Karpas-422 (cell line): ENCODE results near the gene PPP1CC. TPM values are rescaled to one million over a fixed set of nuclear protein-coding genes. Genes with fewer than 3 reads are reported as not detected.

Experiments
- DNase-seq: peaks from one replicate; pipeline ENCODE4 v3.0.0-alpha.2; 2015
- H2AFZ ChIP-seq: fragments of 200-600 bp; sonication (generic); 2 replicates; pipeline ENCODE4 v1.6.1; 2014; ENCODE audit warnings: antibody characterized with exemption, low read length, mixed read lengths
- H3K27ac ChIP-seq: fragments of 200-600 bp; sonication (generic); 2 replicates; pipeline ENCODE4 v1.5.1; 2014; ENCODE audit warnings: mild to moderate bottlenecking, low read length, moderate library complexity
- H3K27me3 ChIP-seq: fragments of 200-600 bp; sonication (generic); 2 replicates; pipeline ENCODE4 v1.6.1; 2014; ENCODE audit warnings: low read length, mixed read lengths
- H3K36me3 ChIP-seq: fragments of 200-600 bp; sonication (generic); 2 replicates; pipeline ENCODE4 v1.6.1; 2014; ENCODE audit warnings: low read length, mixed read lengths; ENCODE audit not compliant: insufficient read depth
- H3K4me1 ChIP-seq: fragments of 200-600 bp; sonication (generic); 2 replicates; pipeline ENCODE4 v1.6.1; 2014; ENCODE audit warnings: mild to moderate bottlenecking, low read length, mixed read lengths
- H3K4me2 ChIP-seq: fragments of 200-600 bp; sonication (generic); 2 replicates; pipeline ENCODE4 v1.6.1; 2014; ENCODE audit warnings: low read length, low read depth, mild to moderate bottlenecking; ENCODE audit not compliant: poor library complexity, severe bottlenecking
- H3K4me3 ChIP-seq: fragments of 200-600 bp; sonication (generic); 2 replicates; pipeline ENCODE4 v1.5.1; 2014; ENCODE audit warnings: mild to moderate bottlenecking, antibody characterized with exemption, low read length, mixed read lengths
- H3K79me2 ChIP-seq: fragments of 200-600 bp; sonication (generic); 2 replicates; pipeline ENCODE4 v1.6.1; 2014; ENCODE audit warnings: mild to moderate bottlenecking, low read length, mixed read lengths
- H3K9ac ChIP-seq: fragments of 200-600 bp; sonication (generic); 2 replicates; pipeline ENCODE4 v1.6.0; 2014; ENCODE audit warnings: low read length
- H3K9me2 ChIP-seq: fragments of 200-600 bp; sonication (generic), shearing (Covaris generic); replicated peaks from 2 replicates; pipeline ENCODE4 v1.6.0; 2014; ENCODE audit warnings: mild to moderate bottlenecking, low read length, moderate library complexity; ENCODE audit not compliant: insufficient read depth
- H3K9me3 ChIP-seq: fragments of 300-700, 200-600 bp; sonication (generic); 2 replicates; pipeline ENCODE4 v1.6.1; 2014; ENCODE audit warnings: low read length, mixed read lengths
- H4K20me1 ChIP-seq: fragments of 200-600 bp; sonication (generic); 2 replicates; pipeline ENCODE4 v1.6.1; 2014; ENCODE audit warnings: mild to moderate bottlenecking, antibody characterized with exemption, low read length, low read depth; ENCODE audit not compliant: insufficient read depth
- total RNA-seq: library from RNA; depleted of rRNA; stranded (reverse); fragments of >200 nt; shearing (Covaris generic); gene quantifications from 2 replicates; pipeline ENCODE4 v1.2.3, GENCODE V29; 2014; ENCODE audit warnings: low replicate concordance; rRNA removed

PPP1CC gene
- total RNA-seq, result 128 and 248 TPM in 2 replicates

GRCh38 chr12:110742718-110743570 lies at the start of gene PPP1CC:
TSS of gene PPP1CC (minus strand) at chr12:110742891. CDS start at chr12:110742707, 184 bp downstream.
- Histone ChIP-seq H2AFZ (peak within 1 kb of the TSS; percentile 98), H3K79me2 (peaks cover 47% of the 10 kb centered on the region), H4K20me1 (peaks cover 41% of the 10 kb centered on the region), H3K36me3 (peaks cover 13% of the 10 kb centered on the region; the same call in 1 of the 2 replicates), H3K4me3 (peak within 1 kb of the TSS; percentile 84), H3K9me3 (no peaks in the 10 kb centered on the region), H3K27ac (peak within 1 kb of the TSS; percentile 76), H3K4me2 (peak within 1 kb of the TSS; percentile 97), H3K9me2 (no peaks in the 10 kb centered on the region), H3K27me3 (no peaks in the 10 kb centered on the region), H3K4me1 (peaks cover 42% of the 10 kb centered on the region), H3K9ac (peak within 1 kb of the TSS; percentile 94)
- peak; percentile 98 for DNase-seq

GRCh38 chr12:110791589-110791988 lies 48.9 kb upstream of the PPP1CC start:
- no peaks in the 10 kb centered on the region for H3K4me1 ChIP-seq
- H3K4me2 ChIP-seq, result no peak overlapping the region
- no peaks in the 10 kb centered on the region for H3K79me2 ChIP-seq
- H2AFZ ChIP-seq, result no peak overlapping the region
- no peaks in the 10 kb centered on the region for H4K20me1 ChIP-seq
- H3K27me3 ChIP-seq, result no peaks in the 10 kb centered on the region
- H3K4me3 ChIP-seq, result no peak overlapping the region
- no peak overlapping the region for H3K27ac ChIP-seq
- H3K9me2 ChIP-seq, result no peaks in the 10 kb centered on the region
- no peak for DNase-seq
- H3K36me3 ChIP-seq, result no peaks in the 10 kb centered on the region
- H3K9me3 ChIP-seq, result no peaks in the 10 kb centered on the region
- H3K9ac ChIP-seq, result no peak overlapping the region

GRCh38 chr12:110790301-110790700 lies 47.6 kb upstream of the PPP1CC start:
- H3K27ac ChIP-seq, result no peak overlapping the region

GRCh38 chr12:110786012-110786411 lies 43.3 kb upstream of the PPP1CC start:
- Histone ChIP-seq H3K4me3 (no peak overlapping the region), H3K9ac (no peak overlapping the region), H4K20me1 (no peaks in the 10 kb centered on the region), H3K79me2 (no peaks in the 10 kb centered on the region), H3K4me2 (no peak overlapping the region), H3K9me2 (no peaks in the 10 kb centered on the region), H3K27ac (no peak overlapping the region), H2AFZ (no peak overlapping the region), H3K27me3 (no peaks in the 10 kb centered on the region), H3K9me3 (no peaks in the 10 kb centered on the region), H3K36me3 (no peaks in the 10 kb centered on the region), H3K4me1 (peaks cover 5% of the 10 kb centered on the region)
- no peak for DNase-seq

More at GRCh38 chr12:110790301-110790700, 47.6 kb upstream of the PPP1CC start:
- no peak for DNase-seq
- Histone ChIP-seq H3K4me1 (no peaks in the 10 kb centered on the region), H3K79me2 (no peaks in the 10 kb centered on the region), H3K4me2 (no peak overlapping the region), H2AFZ (no peak overlapping the region), H3K27me3 (no peaks in the 10 kb centered on the region), H3K9ac (no peak overlapping the region), H3K9me2 (no peaks in the 10 kb centered on the region), H3K4me3 (no peak overlapping the region), H3K36me3 (no peaks in the 10 kb centered on the region), H4K20me1 (no peaks in the 10 kb centered on the region), H3K9me3 (no peaks in the 10 kb centered on the region)

- H3K9ac ChIP-seq, result no peak overlapping the region
- H3K27me3 ChIP-seq, result no peaks in the 10 kb centered on the region
- H3K4me3 ChIP-seq, result no peak overlapping the region
- H3K4me2 ChIP-seq, result no peak overlapping the region
- no peaks in the 10 kb centered on the region for H3K36me3 ChIP-seq
- no peak overlapping the region for H3K27ac ChIP-seq
- no peak for DNase-seq
- H3K9me2 ChIP-seq, result no peaks in the 10 kb centered on the region
- no peaks in the 10 kb centered on the region for H4K20me1 ChIP-seq
- H3K4me1 ChIP-seq, result peaks cover 5% of the 10 kb centered on the region
- H3K79me2 ChIP-seq, result no peaks in the 10 kb centered on the region
- H3K9me3 ChIP-seq, result no peaks in the 10 kb centered on the region
- no peak overlapping the region for H2AFZ ChIP-seq
Observed at GRCh38 chr12:110785240-110785639, 42.5 kb upstream of the PPP1CC start.

GRCh38 chr12:110782922-110783321 lies 40.2 kb upstream of the PPP1CC start:
- DNase-seq, result no peak
- Histone ChIP-seq H4K20me1 (no peaks in the 10 kb centered on the region), H3K79me2 (no peaks in the 10 kb centered on the region), H3K9ac (no peak overlapping the region), H3K4me2 (peak overlapping the region; percentile 26), H3K27me3 (no peaks in the 10 kb centered on the region), H3K9me2 (no peaks in the 10 kb centered on the region), H2AFZ (no peak overlapping the region), H3K4me3 (no peak overlapping the region), H3K36me3 (no peaks in the 10 kb centered on the region), H3K9me3 (no peaks in the 10 kb centered on the region), H3K27ac (no peak overlapping the region), H3K4me1 (peaks cover 17% of the 10 kb centered on the region)

- no peak for DNase-seq
- H3K27ac ChIP-seq, result no peak overlapping the region
- H4K20me1 ChIP-seq, result no peaks in the 10 kb centered on the region
- no peaks in the 10 kb centered on the region for H3K79me2 ChIP-seq
- no peak overlapping the region for H3K4me3 ChIP-seq
- H3K9ac ChIP-seq, result no peak overlapping the region
- no peak overlapping the region for H2AFZ ChIP-seq
- H3K4me1 ChIP-seq, result peaks cover 18% of the 10 kb centered on the region
- H3K9me3 ChIP-seq, result no peaks in the 10 kb centered on the region
- no peaks in the 10 kb centered on the region for H3K27me3 ChIP-seq
- no peak overlapping the region for H3K4me2 ChIP-seq
- no peaks in the 10 kb centered on the region for H3K9me2 ChIP-seq
- no peaks in the 10 kb centered on the region for H3K36me3 ChIP-seq
Observed at GRCh38 chr12:110782094-110782493, 39.4 kb upstream of the PPP1CC start.

- H3K27me3 ChIP-seq, result no peaks in the 10 kb centered on the region
- H3K9me2 ChIP-seq, result no peaks in the 10 kb centered on the region
- H3K4me1 ChIP-seq, result peaks cover 30% of the 10 kb centered on the region
- no peaks in the 10 kb centered on the region for H3K36me3 ChIP-seq
- no peaks in the 10 kb centered on the region for H3K79me2 ChIP-seq
- H4K20me1 ChIP-seq, result no peaks in the 10 kb centered on the region
- H3K9me3 ChIP-seq, result no peaks in the 10 kb centered on the region
- H3K4me3 ChIP-seq, result no peak overlapping the region
- no peak overlapping the region for H3K4me2 ChIP-seq
- no peak overlapping the region for H3K9ac ChIP-seq
- DNase-seq, result peak; percentile 28
- H2AFZ ChIP-seq, result no peak overlapping the region
- H3K27ac ChIP-seq, result no peak overlapping the region
Observed at GRCh38 chr12:110780448-110780847, 37.8 kb upstream of the PPP1CC start.
